GM12873 (cell line): Measurements from ENCODE around the gene BTBD10.

Source experiments
- CTCF ChIP-seq: IDR thresholded peaks from 2 replicates; pipeline ENCODE4 v1.5.1; 2012; ENCODE audit warnings: low read depth, mild to moderate bottlenecking, moderate library complexity, low read length, control low read depth; ENCODE audit not compliant: insufficient read depth; ENCODE audit errors: missing control alignments

Gene BTBD10

GRCh38 chr11:13440100-13440855, 22.7 kb downstream of the BTBD10 start:
- TF ChIP-seq CTCF, result no peak

GRCh38 chr11:13438291-13438690, 24.7 kb downstream of the BTBD10 start:
- TF ChIP-seq CTCF, result no peak

- no peak for TF ChIP-seq CTCF
Observed at GRCh38 chr11:13434247-13435205, 28.5 kb downstream of the BTBD10 start.

DNA sequence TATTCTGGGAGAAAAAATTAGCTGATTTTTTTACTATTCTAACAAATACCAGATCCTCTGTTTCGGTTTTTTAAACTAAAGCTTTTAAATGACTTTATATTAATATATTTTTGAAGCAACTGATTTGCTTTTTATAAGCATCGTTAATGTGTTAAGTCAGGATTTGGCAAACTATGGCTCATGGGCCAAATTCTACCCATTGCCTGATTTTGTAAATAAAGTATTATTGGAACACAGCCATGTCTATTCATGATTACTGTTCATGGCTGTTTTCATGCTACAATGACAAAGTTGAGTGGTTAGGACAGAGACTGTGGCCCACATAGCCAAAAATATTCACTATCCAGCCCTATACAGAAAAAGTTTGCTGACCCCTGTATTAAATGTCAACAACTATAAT, 29.6 kb downstream of the BTBD10 start:
- TF ChIP-seq CTCF, result no peak

- TF ChIP-seq CTCF, result no peak
Observed at GRCh38 chr11:13429836-13430235, 33.2 kb downstream of the BTBD10 start.

DNA sequence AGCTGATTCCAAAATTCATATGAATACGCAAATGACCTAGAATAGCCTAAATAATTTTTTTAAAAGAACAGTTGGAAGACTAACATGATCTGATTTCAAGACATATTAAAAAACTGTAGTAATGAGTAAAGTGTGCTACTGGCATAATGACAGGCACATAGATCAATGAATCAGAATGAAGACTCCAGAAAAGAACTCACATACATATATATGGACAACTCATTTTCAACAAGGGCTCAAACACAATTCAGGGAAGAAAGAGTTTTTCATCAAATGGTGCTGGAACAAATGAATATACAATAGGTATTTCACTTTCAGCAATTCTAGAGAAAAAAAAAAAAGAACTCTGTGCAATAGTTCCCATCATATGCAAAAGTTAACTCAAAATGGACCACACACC, 33.7 kb downstream of the BTBD10 start:
- no peak for TF ChIP-seq CTCF

- TF ChIP-seq CTCF, result no peak
Observed at GRCh38 chr11:13427440-13427839, 35.6 kb downstream of the BTBD10 start.
